ENCODE measurements around the gene RPA4.
"Not testable (repeated sequence)": the region's sequence is repeated elsewhere in the genome, so short reads cannot be mapped to it uniquely, and the experiment has no call there.

RPA4 gene, protein sequence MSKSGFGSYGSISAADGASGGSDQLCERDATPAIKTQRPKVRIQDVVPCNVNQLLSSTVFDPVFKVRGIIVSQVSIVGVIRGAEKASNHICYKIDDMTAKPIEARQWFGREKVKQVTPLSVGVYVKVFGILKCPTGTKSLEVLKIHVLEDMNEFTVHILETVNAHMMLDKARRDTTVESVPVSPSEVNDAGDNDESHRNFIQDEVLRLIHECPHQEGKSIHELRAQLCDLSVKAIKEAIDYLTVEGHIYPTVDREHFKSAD

GRCh38 chrX:96883608-96884007, at the start of gene RPA4:
TSS of gene RPA4 (plus strand) at chrX:96883908. CDS start at chrX:96884311, 403 bp downstream.
- DNase-seq (ENCODE audit: low spot score in 2 of 2) (no peak), ATAC-seq (replicated peaks; ENCODE audit: extremely low read depth, poor library complexity, severe bottlenecking) (no peak)
- no peak within 1 kb of the TSS for H3K27ac Mint-ChIP-seq (ENCODE audit: low read depth)
- H3K27me3 Mint-ChIP-seq = no peaks in the 10 kb centered on the region
- H3K36me3 Mint-ChIP-seq (ENCODE audit: insufficient read depth) = peaks cover 1% of the 10 kb centered on the region
- H3K4me1 Mint-ChIP-seq = no peaks in the 10 kb centered on the region
- H3K4me3 Mint-ChIP-seq = no peak within 1 kb of the TSS
- no peaks in the 10 kb centered on the region for H3K9me3 Mint-ChIP-seq

- ATAC-seq (replicated peaks; ENCODE audit: extremely low read depth, poor library complexity, severe bottlenecking) (no peak), DNase-seq (ENCODE audit: low spot score in 2 of 2) (no peak)
- Mint-ChIP-seq H3K9me3 (no peaks in the 10 kb centered on the region), H3K27me3 (no peaks in the 10 kb centered on the region), H3K4me3 (no peak overlapping the region), H3K4me1 (peaks cover 5% of the 10 kb centered on the region), H3K27ac (ENCODE audit: low read depth) (no peak overlapping the region), H3K36me3 (ENCODE audit: insufficient read depth) (peaks cover 1% of the 10 kb centered on the region)
Observed at GRCh38 chrX:96834137-96834536, 49.6 kb upstream of the RPA4 start.

DNA sequence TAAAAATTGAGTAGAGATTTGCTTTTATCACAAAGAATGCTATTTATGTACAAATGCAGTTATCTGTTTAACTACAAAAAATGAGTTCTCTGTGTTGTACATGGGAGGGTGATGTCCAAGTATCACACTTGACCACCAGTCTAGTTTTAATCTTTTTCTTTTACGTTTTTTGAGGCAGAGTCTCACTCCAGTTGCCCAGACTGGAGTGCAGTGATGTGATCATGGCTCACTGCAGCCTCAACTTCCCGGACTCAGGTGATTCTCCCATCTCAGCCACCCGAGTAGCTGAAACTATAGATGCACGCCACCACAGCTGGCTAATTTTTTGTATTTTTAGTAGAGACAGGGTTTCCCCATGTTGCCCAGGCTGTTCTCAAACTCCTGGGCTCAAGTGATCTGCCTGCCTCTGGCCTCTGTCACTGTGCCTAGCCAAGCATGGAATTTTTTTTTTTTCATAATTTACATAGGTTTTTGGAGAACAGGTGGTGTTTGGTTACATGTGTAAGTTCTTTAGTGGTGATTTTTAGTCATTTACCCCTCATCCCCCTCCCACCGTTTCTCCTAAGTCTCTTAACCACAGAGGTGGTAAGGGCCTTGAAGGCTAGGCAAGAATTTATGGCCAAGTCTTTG, 47.9 kb upstream of the RPA4 start:
- H3K4me3 Mint-ChIP-seq = no peak overlapping the region
- no peak for ATAC-seq (replicated peaks; ENCODE audit: extremely low read depth, poor library complexity, severe bottlenecking)

DNA sequence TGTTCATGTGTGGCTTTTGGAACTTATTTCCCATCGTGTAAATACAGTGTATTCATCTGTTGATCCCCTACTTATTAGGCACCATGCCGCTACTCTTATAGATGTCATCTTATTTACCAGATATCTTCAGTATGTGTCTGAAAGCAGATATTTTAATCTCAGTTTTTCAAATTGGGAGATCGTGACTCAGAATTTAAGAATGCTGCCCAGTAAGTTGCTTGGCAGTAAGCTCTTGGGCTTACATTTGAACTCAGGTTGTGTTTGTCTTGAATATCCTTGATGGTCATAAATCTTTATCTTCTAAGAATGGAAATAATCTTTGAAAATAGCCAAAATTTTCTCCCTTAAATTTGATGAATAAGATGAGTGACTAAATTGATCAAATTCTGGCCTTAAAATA, 45.9 kb upstream of the RPA4 start:
- H3K36me3 Mint-ChIP-seq (ENCODE audit: insufficient read depth) = peaks cover 1% of the 10 kb centered on the region
- no peak overlapping the region for H3K27ac Mint-ChIP-seq (ENCODE audit: low read depth)
- no peak for ATAC-seq (replicated peaks; ENCODE audit: extremely low read depth, poor library complexity, severe bottlenecking)
- DNase-seq (ENCODE audit: low spot score in 2 of 2) = no peak
- peaks cover 11% of the 10 kb centered on the region for H3K4me1 Mint-ChIP-seq
- no peaks in the 10 kb centered on the region for H3K9me3 Mint-ChIP-seq
- no peaks in the 10 kb centered on the region for H3K27me3 Mint-ChIP-seq
- no peak overlapping the region for H3K4me3 Mint-ChIP-seq

More for the DNA sequence above, 47.9 kb upstream of the RPA4 start:
- Mint-ChIP-seq H3K4me1 (peaks cover 5% of the 10 kb centered on the region), H3K27ac (ENCODE audit: low read depth) (no peak overlapping the region), H3K9me3 (no peaks in the 10 kb centered on the region), H3K36me3 (ENCODE audit: insufficient read depth) (peaks cover 1% of the 10 kb centered on the region), H3K27me3 (no peaks in the 10 kb centered on the region)
- no peak for DNase-seq (ENCODE audit: low spot score in 2 of 2)

GRCh38 chrX:96838537-96838936, 45.2 kb upstream of the RPA4 start:
- peaks cover 11% of the 10 kb centered on the region for H3K4me1 Mint-ChIP-seq
- H3K27ac Mint-ChIP-seq (ENCODE audit: low read depth) = no peak overlapping the region
- H3K4me3 Mint-ChIP-seq = no peak overlapping the region
- H3K27me3 Mint-ChIP-seq = no peaks in the 10 kb centered on the region
- DNase-seq (ENCODE audit: low spot score in 2 of 2) = no peak
- H3K36me3 Mint-ChIP-seq (ENCODE audit: insufficient read depth) = peaks cover 1% of the 10 kb centered on the region
- no peaks in the 10 kb centered on the region for H3K9me3 Mint-ChIP-seq
- ATAC-seq (replicated peaks; ENCODE audit: extremely low read depth, poor library complexity, severe bottlenecking) = no peak

- Mint-ChIP-seq H3K27ac (ENCODE audit: low read depth) (no peak overlapping the region), H3K36me3 (ENCODE audit: insufficient read depth) (peaks cover 1% of the 10 kb centered on the region), H3K4me3 (no peak overlapping the region), H3K27me3 (no peaks in the 10 kb centered on the region), H3K4me1 (peaks cover 11% of the 10 kb centered on the region), H3K9me3 (no peaks in the 10 kb centered on the region)
- DNase-seq (ENCODE audit: low spot score in 2 of 2) (no peak), ATAC-seq (replicated peaks; ENCODE audit: extremely low read depth, poor library complexity, severe bottlenecking) (no peak)
Observed at GRCh38 chrX:96841325-96841724, 42.4 kb upstream of the RPA4 start.

DNA sequence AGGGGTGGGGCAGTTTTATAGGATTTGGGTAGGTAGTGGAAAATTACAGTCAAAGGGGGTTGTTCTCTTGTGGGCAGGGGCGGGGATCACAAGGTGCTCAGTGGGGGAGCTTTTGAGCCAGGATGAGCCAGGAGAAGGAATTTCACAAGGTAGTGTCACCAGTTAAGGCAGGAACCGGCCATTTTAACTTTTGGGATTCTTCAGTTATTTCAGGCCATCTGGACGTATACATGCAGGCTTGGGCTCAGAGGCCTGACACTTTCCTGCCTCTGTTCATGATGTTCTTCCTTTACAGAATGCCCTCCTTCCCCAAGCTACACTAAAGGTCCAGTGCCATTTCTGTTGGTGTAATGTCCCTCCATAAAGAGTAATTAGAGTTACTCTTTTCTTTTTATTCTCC, 41.8 kb upstream of the RPA4 start:
- ATAC-seq (replicated peaks; ENCODE audit: extremely low read depth, poor library complexity, severe bottlenecking); H3K36me3 Mint-ChIP-seq (ENCODE audit: insufficient read depth); H3K4me3 Mint-ChIP-seq; H3K9me3 Mint-ChIP-seq; H3K27ac Mint-ChIP-seq (ENCODE audit: low read depth); DNase-seq (ENCODE audit: low spot score in 2 of 2); H3K27me3 Mint-ChIP-seq: not testable (repeated sequence)
- peaks cover 11% of the 10 kb centered on the region for H3K4me1 Mint-ChIP-seq

- no peaks in the 10 kb centered on the region for H3K9me3 Mint-ChIP-seq
- no peaks in the 10 kb centered on the region for H3K36me3 Mint-ChIP-seq (ENCODE audit: insufficient read depth)
- DNase-seq (ENCODE audit: low spot score in 2 of 2) = no peak
- peaks cover 6% of the 10 kb centered on the region for H3K4me1 Mint-ChIP-seq
- no peak overlapping the region for H3K27ac Mint-ChIP-seq (ENCODE audit: low read depth)
- H3K27me3 Mint-ChIP-seq = no peaks in the 10 kb centered on the region
- no peak overlapping the region for H3K4me3 Mint-ChIP-seq
- ATAC-seq (replicated peaks; ENCODE audit: extremely low read depth, poor library complexity, severe bottlenecking) = no peak
Observed at GRCh38 chrX:96843566-96843965, 40.1 kb upstream of the RPA4 start.

DNA sequence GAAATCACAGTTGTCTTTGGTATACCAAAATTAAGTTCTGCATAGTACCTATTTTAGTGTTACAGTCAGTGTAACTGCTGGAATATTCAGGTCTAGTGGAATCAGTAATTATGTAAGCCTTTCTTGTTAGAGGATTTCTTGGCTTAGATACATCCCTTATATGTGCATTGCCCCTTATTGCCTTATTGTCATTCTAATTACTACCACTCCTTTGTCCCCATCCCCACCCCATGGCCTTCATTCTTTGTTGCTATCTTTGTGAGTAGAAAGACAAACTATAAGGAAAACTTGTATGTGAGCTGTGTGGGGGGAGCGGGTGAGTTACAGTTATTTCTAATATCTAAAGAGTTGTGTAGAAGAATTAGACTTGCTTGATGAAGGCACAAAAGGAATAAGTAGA, 36.9 kb upstream of the RPA4 start:
- Mint-ChIP-seq H3K27me3 (no peaks in the 10 kb centered on the region), H3K9me3 (no peaks in the 10 kb centered on the region), H3K4me3 (no peak overlapping the region), H3K36me3 (ENCODE audit: insufficient read depth) (no peaks in the 10 kb centered on the region), H3K27ac (ENCODE audit: low read depth) (no peak overlapping the region), H3K4me1 (no peaks in the 10 kb centered on the region)
- DNase-seq (ENCODE audit: low spot score in 2 of 2) (no peak), ATAC-seq (replicated peaks; ENCODE audit: extremely low read depth, poor library complexity, severe bottlenecking) (no peak)

DNA sequence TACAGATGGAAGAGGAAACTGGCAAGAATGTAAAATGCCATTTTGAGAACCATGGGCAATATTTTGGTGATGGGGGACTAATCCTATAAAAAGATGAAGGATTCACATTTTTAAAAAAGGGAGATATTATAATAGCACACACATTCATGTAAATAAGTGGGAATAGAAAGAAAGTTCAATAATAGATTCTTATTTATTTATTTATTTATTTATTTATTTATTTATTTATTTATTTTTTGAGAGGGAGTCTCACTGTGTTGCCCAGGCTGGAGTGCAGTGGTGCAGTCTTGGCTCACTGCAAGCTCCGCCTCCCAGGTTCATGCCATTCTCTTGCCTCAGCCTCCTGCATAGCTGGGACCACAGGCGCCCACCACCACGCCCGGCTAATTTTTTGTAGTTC, 24.3 kb upstream of the RPA4 start:
- not testable (repeated sequence) for H3K4me3 Mint-ChIP-seq, H3K9me3 Mint-ChIP-seq

DNA sequence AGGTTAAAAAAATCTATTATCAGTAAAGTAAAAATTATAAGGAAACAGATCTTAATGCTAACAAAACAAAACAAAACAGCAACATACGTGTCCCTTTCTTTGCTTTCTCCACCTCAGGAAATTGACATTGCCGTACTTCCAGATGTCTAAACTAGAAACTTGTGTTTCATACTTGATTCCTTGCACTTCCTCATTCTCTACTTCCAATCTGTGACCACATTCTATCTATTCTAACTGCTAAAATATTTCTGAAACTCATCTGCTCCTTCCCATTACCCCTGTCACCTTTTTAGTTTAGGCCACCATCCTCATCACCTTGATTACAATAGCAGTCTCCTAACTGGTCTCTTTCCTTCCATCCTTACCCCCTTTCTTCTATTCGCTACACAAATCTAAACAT, 22.5 kb upstream of the RPA4 start:
- no peak for ATAC-seq (replicated peaks; ENCODE audit: extremely low read depth, poor library complexity, severe bottlenecking)
- peaks cover 12% of the 10 kb centered on the region for H3K4me1 Mint-ChIP-seq
- H3K27ac Mint-ChIP-seq (ENCODE audit: low read depth) = no peak overlapping the region
- H3K4me3 Mint-ChIP-seq = no peak overlapping the region
- DNase-seq (ENCODE audit: low spot score in 2 of 2) = no peak
- H3K36me3 Mint-ChIP-seq (ENCODE audit: insufficient read depth) = no peaks in the 10 kb centered on the region
- no peaks in the 10 kb centered on the region for H3K27me3 Mint-ChIP-seq
- no peaks in the 10 kb centered on the region for H3K9me3 Mint-ChIP-seq

More for the DNA sequence above, 24.3 kb upstream of the RPA4 start:
- H3K36me3 Mint-ChIP-seq (ENCODE audit: insufficient read depth); H3K4me1 Mint-ChIP-seq; H3K27me3 Mint-ChIP-seq; ATAC-seq (replicated peaks; ENCODE audit: extremely low read depth, poor library complexity, severe bottlenecking); DNase-seq (ENCODE audit: low spot score in 2 of 2); H3K27ac Mint-ChIP-seq (ENCODE audit: low read depth): not testable (repeated sequence)

GRCh38 chrX:96861661-96862060, 22.0 kb upstream of the RPA4 start:
- Mint-ChIP-seq H3K9me3 (no peaks in the 10 kb centered on the region), H3K36me3 (ENCODE audit: insufficient read depth) (no peaks in the 10 kb centered on the region), H3K27me3 (no peaks in the 10 kb centered on the region), H3K4me1 (peaks cover 12% of the 10 kb centered on the region), H3K27ac (ENCODE audit: low read depth) (no peak overlapping the region), H3K4me3 (no peak overlapping the region)
- ATAC-seq (replicated peaks; ENCODE audit: extremely low read depth, poor library complexity, severe bottlenecking) (no peak), DNase-seq (ENCODE audit: low spot score in 2 of 2) (no peak)

GRCh38 chrX:96884027-96884426, 319 bp downstream of the RPA4 start:
- no peak overlapping the region for H3K4me3 Mint-ChIP-seq
- no peaks in the 10 kb centered on the region for H3K27me3 Mint-ChIP-seq
- no peaks in the 10 kb centered on the region for H3K9me3 Mint-ChIP-seq
- peaks cover 1% of the 10 kb centered on the region for H3K36me3 Mint-ChIP-seq (ENCODE audit: insufficient read depth)
- ATAC-seq (replicated peaks; ENCODE audit: extremely low read depth, poor library complexity, severe bottlenecking) (no peak), DNase-seq (ENCODE audit: low spot score in 2 of 2) (no peak)
- no peak overlapping the region for H3K27ac Mint-ChIP-seq (ENCODE audit: low read depth)
- H3K4me1 Mint-ChIP-seq = no peaks in the 10 kb centered on the region

Data from central memory CD8-positive, alpha-beta T cell (primary cell).